ENCODE data around the gene IFNAR1. TPM values are rescaled to one million over a fixed set of nuclear protein-coding genes. Genes with fewer than 3 reads are reported as not detected.
A peak's percentile ranks its signal among the peaks of the same experiment; 100 is the strongest.

Gene IFNAR1
- total and polyA plus RNA-seq, 2 of the 8 experiments (the other 6 are each of a cell fraction or from before 2014, with no cell fraction given) = 3.1 to 17.1 TPM

GRCh38 chr21:33324291-33325221 lies at the start of gene IFNAR1 (continued):
- TF ChIP-seq POLR2AphosphoS5 (IDR thresholded peaks at IDR 0.05; ENCODE audit: low read depth, low read length) = peak; percentile 89; the same call in 1 of the 2 replicates
- TF ChIP-seq TBP (IDR thresholded peaks at IDR 0.05; ENCODE audit: low read depth, low read length) = peak; percentile 58
- peak; percentile 59 for TF ChIP-seq ASH2L (IDR thresholded peaks at IDR 0.05; ENCODE audit: low read length)
- peak; percentile 65; the same call in 1 of the 2 replicates for TF ChIP-seq YY1 (IDR thresholded peaks at IDR 0.05; ENCODE audit: low read depth, low read length)
- TF ChIP-seq PHF8 (conservative IDR thresholded peaks at IDR 0.05; ENCODE audit: low read depth, low read length) = peak; percentile 70
- TF ChIP-seq GABPA (IDR thresholded peaks at IDR 0.05; ENCODE audit: borderline replicate concordance, insufficient read depth, low read length) = no peak
- peak; percentile 69 for TF ChIP-seq CREB1 (IDR thresholded peaks at IDR 0.05)
- no peak for TF ChIP-seq SRF (IDR thresholded peaks at IDR 0.05; ENCODE audit: low read depth, low read length)
- TF ChIP-seq KDM1A (IDR thresholded peaks at IDR 0.05; ENCODE audit: borderline replicate concordance, low read length) = peak; percentile 21; the same call in 1 of the 2 replicates
- peak; percentile 86 for TF ChIP-seq KDM4A (IDR thresholded peaks at IDR 0.05; ENCODE audit: low read depth, low read length, severe bottlenecking)
- TF ChIP-seq ZNF274 (IDR thresholded peaks at IDR 0.05; ENCODE audit: borderline replicate concordance, extremely low read depth, low read length) = no peak
- peak; percentile 70 to 83; a peak in 2 of 3 replicates for TF ChIP-seq POLR2A (IDR thresholded peaks at IDR 0.05; ENCODE audit: control extremely low read depth in 1 of 2, low read depth in 2 of 2, low read length in 2 of 2)
- TF ChIP-seq, protein P1, sequence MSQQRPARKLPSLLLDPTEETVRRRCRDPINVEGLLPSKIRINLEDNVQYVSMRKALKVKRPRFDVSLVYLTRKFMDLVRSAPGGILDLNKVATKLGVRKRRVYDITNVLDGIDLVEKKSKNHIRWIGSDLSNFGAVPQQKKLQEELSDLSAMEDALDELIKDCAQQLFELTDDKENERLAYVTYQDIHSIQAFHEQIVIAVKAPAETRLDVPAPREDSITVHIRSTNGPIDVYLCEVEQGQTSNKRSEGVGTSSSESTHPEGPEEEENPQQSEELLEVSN (IDR thresholded peaks at IDR 0.05) = peak; percentile 88
- TF ChIP-seq, protein P2, sequence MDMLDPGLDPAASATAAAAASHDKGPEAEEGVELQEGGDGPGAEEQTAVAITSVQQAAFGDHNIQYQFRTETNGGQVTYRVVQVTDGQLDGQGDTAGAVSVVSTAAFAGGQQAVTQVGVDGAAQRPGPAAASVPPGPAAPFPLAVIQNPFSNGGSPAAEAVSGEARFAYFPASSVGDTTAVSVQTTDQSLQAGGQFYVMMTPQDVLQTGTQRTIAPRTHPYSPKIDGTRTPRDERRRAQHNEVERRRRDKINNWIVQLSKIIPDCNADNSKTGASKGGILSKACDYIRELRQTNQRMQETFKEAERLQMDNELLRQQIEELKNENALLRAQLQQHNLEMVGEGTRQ (IDR thresholded peaks at IDR 0.05; ENCODE audit: low read length) = no peak
- TF ChIP-seq, protein P3, sequence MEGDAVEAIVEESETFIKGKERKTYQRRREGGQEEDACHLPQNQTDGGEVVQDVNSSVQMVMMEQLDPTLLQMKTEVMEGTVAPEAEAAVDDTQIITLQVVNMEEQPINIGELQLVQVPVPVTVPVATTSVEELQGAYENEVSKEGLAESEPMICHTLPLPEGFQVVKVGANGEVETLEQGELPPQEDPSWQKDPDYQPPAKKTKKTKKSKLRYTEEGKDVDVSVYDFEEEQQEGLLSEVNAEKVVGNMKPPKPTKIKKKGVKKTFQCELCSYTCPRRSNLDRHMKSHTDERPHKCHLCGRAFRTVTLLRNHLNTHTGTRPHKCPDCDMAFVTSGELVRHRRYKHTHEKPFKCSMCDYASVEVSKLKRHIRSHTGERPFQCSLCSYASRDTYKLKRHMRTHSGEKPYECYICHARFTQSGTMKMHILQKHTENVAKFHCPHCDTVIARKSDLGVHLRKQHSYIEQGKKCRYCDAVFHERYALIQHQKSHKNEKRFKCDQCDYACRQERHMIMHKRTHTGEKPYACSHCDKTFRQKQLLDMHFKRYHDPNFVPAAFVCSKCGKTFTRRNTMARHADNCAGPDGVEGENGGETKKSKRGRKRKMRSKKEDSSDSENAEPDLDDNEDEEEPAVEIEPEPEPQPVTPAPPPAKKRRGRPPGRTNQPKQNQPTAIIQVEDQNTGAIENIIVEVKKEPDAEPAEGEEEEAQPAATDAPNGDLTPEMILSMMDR (IDR thresholded peaks at IDR 0.05; ENCODE audit: control extremely low read depth in 1 of 3, insufficient read depth in 1 of 3, low read depth in 1 of 3, low read length in 3 of 3) = no peak
- no peak for TF ChIP-seq CTBP2 (IDR thresholded peaks at IDR 0.05; ENCODE audit: borderline replicate concordance, insufficient read depth, insufficient read length, low read length)
- no peak for TF ChIP-seq POU5F1 (IDR thresholded peaks at IDR 0.05; ENCODE audit: low read depth, low read length)
- TF ChIP-seq KDM5A (IDR thresholded peaks at IDR 0.05; ENCODE audit: low read length) = no peak
- TF ChIP-seq SAP30 (IDR thresholded peaks at IDR 0.05; ENCODE audit: insufficient read depth, insufficient replicate concordance, low read length) = peak; percentile 46
